ENCODE data around the gene GPC5.

DNA sequence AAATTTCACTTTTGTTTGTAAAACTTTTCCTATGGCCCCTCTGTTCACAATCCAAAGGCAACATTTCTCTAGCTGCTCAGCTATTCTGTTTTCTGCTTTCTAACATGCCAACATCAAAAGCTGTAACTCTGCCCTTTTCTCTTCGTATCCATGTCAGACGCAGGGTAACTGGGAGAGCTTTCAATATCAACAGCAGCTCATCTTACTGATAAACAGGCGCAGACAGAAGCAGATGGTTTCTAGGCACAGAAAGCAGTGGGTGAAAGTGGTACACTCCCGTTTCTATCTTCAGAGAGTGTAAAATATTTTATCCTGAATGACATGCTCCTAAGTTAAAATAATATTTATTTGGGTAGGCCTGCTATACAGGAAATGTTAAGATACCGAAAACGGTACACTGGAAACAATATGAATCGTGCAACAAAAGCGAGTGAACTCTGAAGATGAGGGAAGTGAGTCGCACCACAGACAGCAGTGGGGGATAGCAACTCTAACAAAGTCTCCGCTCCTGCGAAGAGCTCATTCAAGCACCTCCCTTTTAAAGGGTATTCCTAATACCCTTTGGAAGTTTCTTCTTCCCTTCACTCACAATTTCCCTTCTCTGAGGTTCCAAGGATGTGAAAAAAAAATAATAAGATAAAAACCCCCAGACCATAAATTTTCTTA is 798.3 kb downstream of the GPC5 start:
- TF ChIP-seq CEBPB (tag; IDR thresholded peaks at IDR 0.05) (no peak), EZH2 (IDR thresholded peaks at IDR 0.05; ENCODE audit: borderline replicate concordance, low read depth, low read length) (no peak), HEY1 (CRISPR knock-in tag; IDR thresholded peaks at IDR 0.05; ENCODE audit: borderline replicate concordance) (no peak), DPF2 (IDR thresholded peaks at IDR 0.05) (no peak), SMAD4 (CRISPR knock-in tag; conservative IDR thresholded peaks at IDR 0.05) (no peak), ZNF764 (CRISPR knock-in tag; IDR thresholded peaks at IDR 0.05; ENCODE audit: low read depth) (no peak), TEAD4 (IDR thresholded peaks at IDR 0.05; ENCODE audit: low read length) (no peak), TEAD4 (CRISPR knock-in tag; IDR thresholded peaks at IDR 0.05; ENCODE audit: borderline replicate concordance) (no peak), JUN (IDR thresholded peaks at IDR 0.05; ENCODE audit: borderline replicate concordance, low read depth, low read length) (no peak), JUN (CRISPR knock-in tag; IDR thresholded peaks at IDR 0.05; ENCODE audit: borderline replicate concordance) (no peak), HNRNPLL (IDR thresholded peaks at IDR 0.05; ENCODE audit: low read depth, low read length, poor library complexity, severe bottlenecking) (no peak), ZNF212 (CRISPR knock-in tag; IDR thresholded peaks at IDR 0.05) (no peak), HDAC2 (IDR thresholded peaks at IDR 0.05) (no peak)
- TF ChIP-seq, protein P1, sequence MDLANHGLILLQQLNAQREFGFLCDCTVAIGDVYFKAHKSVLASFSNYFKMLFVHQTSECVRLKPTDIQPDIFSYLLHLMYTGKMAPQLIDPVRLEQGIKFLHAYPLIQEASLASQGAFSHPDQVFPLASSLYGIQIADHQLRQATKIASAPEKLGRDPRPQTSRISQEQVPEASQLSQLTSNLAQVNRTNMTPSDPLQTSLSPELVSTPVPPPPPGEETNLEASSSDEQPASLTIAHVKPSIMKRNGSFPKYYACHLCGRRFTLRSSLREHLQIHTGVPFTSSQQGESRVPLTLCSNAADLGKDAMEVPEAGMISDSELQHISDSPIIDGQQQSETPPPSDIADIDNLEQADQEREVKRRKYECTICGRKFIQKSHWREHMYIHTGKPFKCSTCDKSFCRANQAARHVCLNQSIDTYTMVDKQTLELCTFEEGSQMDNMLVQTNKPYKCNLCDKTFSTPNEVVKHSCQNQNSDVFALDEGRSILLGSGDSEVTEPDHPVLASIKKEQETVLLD (IDR thresholded peaks at IDR 0.05), result no peak
- TF ChIP-seq, protein P2, sequence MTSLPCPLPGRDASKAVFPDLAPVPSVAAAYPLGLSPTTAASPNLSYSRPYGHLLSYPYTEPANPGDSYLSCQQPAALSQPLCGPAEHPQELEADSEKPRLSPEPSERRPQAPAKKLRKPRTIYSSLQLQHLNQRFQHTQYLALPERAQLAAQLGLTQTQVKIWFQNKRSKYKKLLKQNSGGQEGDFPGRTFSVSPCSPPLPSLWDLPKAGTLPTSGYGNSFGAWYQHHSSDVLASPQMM (CRISPR knock-in tag; IDR thresholded peaks at IDR 0.05), result no peak
- TF ChIP-seq, protein P3, sequence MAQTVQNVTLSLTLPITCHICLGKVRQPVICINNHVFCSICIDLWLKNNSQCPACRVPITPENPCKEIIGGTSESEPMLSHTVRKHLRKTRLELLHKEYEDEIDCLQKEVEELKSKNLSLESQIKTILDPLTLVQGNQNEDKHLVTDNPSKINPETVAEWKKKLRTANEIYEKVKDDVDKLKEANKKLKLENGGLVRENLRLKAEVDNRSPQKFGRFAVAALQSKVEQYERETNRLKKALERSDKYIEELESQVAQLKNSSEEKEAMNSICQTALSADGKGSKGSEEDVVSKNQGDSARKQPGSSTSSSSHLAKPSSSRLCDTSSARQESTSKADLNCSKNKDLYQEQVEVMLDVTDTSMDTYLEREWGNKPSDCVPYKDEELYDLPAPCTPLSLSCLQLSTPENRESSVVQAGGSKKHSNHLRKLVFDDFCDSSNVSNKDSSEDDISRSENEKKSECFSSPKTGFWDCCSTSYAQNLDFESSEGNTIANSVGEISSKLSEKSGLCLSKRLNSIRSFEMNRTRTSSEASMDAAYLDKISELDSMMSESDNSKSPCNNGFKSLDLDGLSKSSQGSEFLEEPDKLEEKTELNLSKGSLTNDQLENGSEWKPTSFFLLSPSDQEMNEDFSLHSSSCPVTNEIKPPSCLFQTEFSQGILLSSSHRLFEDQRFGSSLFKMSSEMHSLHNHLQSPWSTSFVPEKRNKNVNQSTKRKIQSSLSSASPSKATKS (CRISPR knock-in tag; IDR thresholded peaks at IDR 0.05), result no peak
